ENCODE results near the gene BEST1.

DNA sequence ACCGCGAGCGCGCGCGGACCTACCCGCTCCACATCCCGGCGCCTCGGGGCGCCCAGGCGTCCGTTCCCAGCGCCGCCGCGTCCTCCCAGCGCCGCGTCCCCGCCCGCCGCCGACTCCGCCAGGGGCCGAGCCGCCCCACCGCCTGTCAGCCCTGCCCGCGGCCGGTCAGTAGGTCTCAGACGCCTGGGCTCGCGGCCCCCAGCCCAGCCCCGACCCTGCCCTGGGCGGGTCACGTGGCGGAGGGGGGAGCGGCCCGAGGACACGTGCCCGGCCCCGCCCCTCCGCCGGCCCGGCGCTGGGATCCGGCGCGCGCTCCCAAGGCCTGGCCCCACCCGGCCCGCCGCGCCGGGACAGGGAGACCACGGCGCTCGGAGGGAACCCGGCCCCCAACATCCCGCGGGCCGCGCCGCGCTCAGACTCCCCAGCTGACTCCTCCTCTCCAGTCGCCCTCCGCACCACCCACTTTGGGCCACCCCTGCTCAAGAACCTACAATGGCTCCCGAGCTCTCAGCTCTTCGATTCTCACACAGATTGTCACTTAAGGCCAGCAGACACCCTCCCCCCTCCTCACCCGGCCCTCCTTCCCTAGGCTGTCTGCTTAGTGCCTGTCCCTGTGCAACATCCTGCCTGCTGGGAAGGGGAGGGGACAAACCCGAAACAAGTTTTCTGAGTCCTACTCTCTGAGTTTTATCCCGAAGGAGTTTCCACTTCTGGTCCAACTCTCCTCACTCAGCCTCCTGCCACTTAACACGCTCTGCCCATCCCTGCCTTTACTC lies 32.6 kb upstream of the BEST1 start, which contains the start of gene RAB3IL1:
- TF ChIP-seq, protein P1, sequence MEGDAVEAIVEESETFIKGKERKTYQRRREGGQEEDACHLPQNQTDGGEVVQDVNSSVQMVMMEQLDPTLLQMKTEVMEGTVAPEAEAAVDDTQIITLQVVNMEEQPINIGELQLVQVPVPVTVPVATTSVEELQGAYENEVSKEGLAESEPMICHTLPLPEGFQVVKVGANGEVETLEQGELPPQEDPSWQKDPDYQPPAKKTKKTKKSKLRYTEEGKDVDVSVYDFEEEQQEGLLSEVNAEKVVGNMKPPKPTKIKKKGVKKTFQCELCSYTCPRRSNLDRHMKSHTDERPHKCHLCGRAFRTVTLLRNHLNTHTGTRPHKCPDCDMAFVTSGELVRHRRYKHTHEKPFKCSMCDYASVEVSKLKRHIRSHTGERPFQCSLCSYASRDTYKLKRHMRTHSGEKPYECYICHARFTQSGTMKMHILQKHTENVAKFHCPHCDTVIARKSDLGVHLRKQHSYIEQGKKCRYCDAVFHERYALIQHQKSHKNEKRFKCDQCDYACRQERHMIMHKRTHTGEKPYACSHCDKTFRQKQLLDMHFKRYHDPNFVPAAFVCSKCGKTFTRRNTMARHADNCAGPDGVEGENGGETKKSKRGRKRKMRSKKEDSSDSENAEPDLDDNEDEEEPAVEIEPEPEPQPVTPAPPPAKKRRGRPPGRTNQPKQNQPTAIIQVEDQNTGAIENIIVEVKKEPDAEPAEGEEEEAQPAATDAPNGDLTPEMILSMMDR (IDR thresholded peaks at IDR 0.05; ENCODE audit: borderline replicate concordance, extremely low read depth, low read length, poor library complexity, severe bottlenecking), result no peak
- no peak for TF ChIP-seq EZH2 (IDR thresholded peaks at IDR 0.05; ENCODE audit: borderline replicate concordance, low read depth, low read length, severe bottlenecking)

Measured in DND-41 (cell line).